Keratinocyte (primary cell): ENCODE measurements around the gene SUOX. TPM values are rescaled to one million over a fixed set of nuclear protein-coding genes. Genes with fewer than 3 reads are reported as not detected.

Source experiments
- DNase-seq: peaks from one replicate; pipeline ENCODE4 v3.0.0-alpha.2; 2011; ENCODE audit warnings: low read depth, missing footprints, low spot score
- FAIRE-seq: peaks from 2 replicates; lab custom pipeline; 2011; peaks lifted over from hg19 to GRCh38; lab: Jason Lieb, UNC
- H2AFZ ChIP-seq: 2 replicates; pipeline ENCODE4 v1.6.0; 2012; ENCODE audit warnings: low read length, control low read depth, inconsistent platforms; ENCODE audit not compliant: control insufficient read depth
- H3K27ac ChIP-seq: 2 replicates; pipeline ENCODE4 v1.5.1; 2011; ENCODE audit warnings: low read length; ENCODE audit not compliant: control insufficient read depth, insufficient read depth
- H3K27me3 ChIP-seq: 3 replicates; pipeline ENCODE4 v1.6.0; 2011; ENCODE audit warnings: low read length; ENCODE audit not compliant: control insufficient read depth, insufficient read depth; ENCODE audit errors: extremely low read depth
- H3K36me3 ChIP-seq, 2 experiments: 2 replicates in 1 of 2; 3 replicates in 1 of 2; pipeline ENCODE4 v1.5.1; 2011; ENCODE audit warnings: low read length in 2 of 2, mild to moderate bottlenecking in 1 of 2; ENCODE audit not compliant: control insufficient read depth in 2 of 2, insufficient read depth in 2 of 2; ENCODE audit errors: extremely low read depth in 1 of 2
- H3K4me1 ChIP-seq: 3 replicates; pipeline ENCODE4 v1.5.1; 2011; ENCODE audit warnings: low read length; ENCODE audit not compliant: control insufficient read depth, insufficient read depth; ENCODE audit errors: extremely low read depth
- H3K4me2 ChIP-seq: 3 replicates; pipeline ENCODE4 v1.6.0; 2011; ENCODE audit warnings: low read depth, low read length; ENCODE audit not compliant: control insufficient read depth, insufficient read depth; ENCODE audit errors: extremely low read depth
- H3K4me3 ChIP-seq, 3 experiments: fragments of 200-600 bp in 1 of 3; sonication (generic) in 1 of 3; 2 replicates in 2 of 3; 3 replicates in 1 of 3; pipeline ENCODE4 v1.5.1; 2011 to 2016; ENCODE audit warnings: low read length in 3 of 3, mild to moderate bottlenecking in 3 of 3, control low read depth in 2 of 3, inconsistent platforms in 1 of 3, low read depth in 1 of 3, mixed read lengths in 1 of 3, mixed run types in 1 of 3, moderate library complexity in 1 of 3; ENCODE audit not compliant: control insufficient read depth in 2 of 3, insufficient read depth in 2 of 3; ENCODE audit errors: extremely low read depth in 1 of 3
- H3K79me2 ChIP-seq: 2 replicates; pipeline ENCODE4 v1.6.0; 2012; ENCODE audit warnings: low read length; ENCODE audit not compliant: control insufficient read depth, insufficient read depth
- H3K9ac ChIP-seq: 3 replicates; pipeline ENCODE4 v1.6.0; 2011; ENCODE audit warnings: low read length; ENCODE audit not compliant: control insufficient read depth, insufficient read depth; ENCODE audit errors: extremely low read depth
- H3K9me1 ChIP-seq: 3 replicates; pipeline ENCODE4 v1.6.0; 2011; ENCODE audit warnings: low read length; ENCODE audit not compliant: control insufficient read depth, insufficient read depth; ENCODE audit errors: extremely low read depth
- H3K9me3 ChIP-seq: 2 replicates; pipeline ENCODE4 v1.5.1; 2012; ENCODE audit warnings: low read depth, low read length; ENCODE audit not compliant: control insufficient read depth
- H4K20me1 ChIP-seq: 3 replicates; pipeline ENCODE4 v1.6.0; 2011; ENCODE audit warnings: low read length; ENCODE audit not compliant: control insufficient read depth, insufficient read depth; ENCODE audit errors: extremely low read depth
- CTCF ChIP-seq, 3 experiments: IDR thresholded peaks in 1 of 3; conservative IDR thresholded peaks in 1 of 3; optimal IDR thresholded peaks in 1 of 3; 2 replicates in 2 of 3; 3 replicates in 1 of 3; pipeline versions ENCODE3 to v1.5.1; 2011; ENCODE audit warnings: low read length in 3 of 3, mild to moderate bottlenecking in 3 of 3, moderate library complexity in 2 of 3, control low read depth in 1 of 3, inconsistent platforms in 1 of 3; ENCODE audit not compliant: insufficient read depth in 2 of 3; ENCODE audit errors: extremely low read depth in 1 of 3
- EZH2 ChIP-seq: IDR thresholded peaks from one replicate; pipeline ENCODE4 v1.6.1; 2012; ENCODE audit warnings: inconsistent platforms, mild to moderate bottlenecking, low read length, moderate library complexity
- dilution Hi-C: fragments of 300-500 bp; cut with MboI; formaldehyde crosslinking; loops from one replicate; pipeline ENCODE4 v1.7.0; 2020; ENCODE audit warnings: low sequenced_read_pairs; ENCODE audit not compliant: extremely low pct_ligation_motif_present
- polyA plus RNA-seq, 5 experiments: library from polyadenylated mRNA; depleted of rRNA in 3 of 5; stranded (reverse) in 3 of 5; stranded (forward) in 1 of 5; unstranded in 1 of 5; fragments of >200 nt; gene quantifications; 1 replicate in 1 of 5; 2 replicates in 3 of 5; 3 replicates in 1 of 5; pipeline versions ENCODE4 v1.2.1 to v1.2.3, GENCODE V29; 2011 to 2012; ENCODE audit warnings: missing spikeins in 2 of 5, low read depth in 1 of 5, low replicate concordance in 1 of 5

The SUOX gene
- polyA plus RNA-seq, 1 donor (not counting 4 experiments of a cell fraction or from before 2014, with no cell fraction given): 9.0 TPM

GRCh38 chr12:56029666-56030293 is 32.7 kb downstream of the SUOX start:
- no peaks in the 10 kb centered on the region for H3K79me2 ChIP-seq

GRCh38 chr12:56031987-56032386 is 34.9 kb downstream of the SUOX start:
- Histone ChIP-seq H3K79me2 (no peaks in the 10 kb centered on the region), H2AFZ (no peak overlapping the region), H3K9ac (no peak overlapping the region), H3K9me1 (no peaks in the 10 kb centered on the region), H3K4me3 (no peak overlapping the region), H3K27ac (no peak overlapping the region), H3K4me1 (peaks cover 14% of the 10 kb centered on the region), H4K20me1 (no peaks in the 10 kb centered on the region), H3K36me3 (peaks cover 0 to 3% of the 10 kb centered on the region in 2 experiments), H3K4me2 (no peak overlapping the region), H3K27me3 (no peaks in the 10 kb centered on the region), H3K9me3 (no peaks in the 10 kb centered on the region)
- DNase-seq: no peak
- FAIRE-seq: no peak
- dilution Hi-C loops: no loop called here
- TF ChIP-seq EZH2 (no peak), CTCF (optimal IDR thresholded peaks at IDR 0.05 in 1 of 3, IDR thresholded peaks at IDR 0.05 in 1 of 3, conservative IDR thresholded peaks at IDR 0.05 in 1 of 3; ENCODE audit: extremely low read depth in 1 of 3, insufficient read depth in 2 of 3, low read length in 3 of 3) (no peak)

More at GRCh38 chr12:56029666-56030293, 32.7 kb downstream of the SUOX start:
- no peak overlapping the region for H3K9ac ChIP-seq
- H3K4me1 ChIP-seq: peaks cover 14% of the 10 kb centered on the region
- peak; percentile 64 to 83 (median 74) for TF ChIP-seq CTCF (optimal IDR thresholded peaks at IDR 0.05 in 1 of 3, IDR thresholded peaks at IDR 0.05 in 1 of 3, conservative IDR thresholded peaks at IDR 0.05 in 1 of 3; ENCODE audit: extremely low read depth in 1 of 3, insufficient read depth in 2 of 3, low read length in 3 of 3)
- TF ChIP-seq EZH2: no peak
- H3K9me1 ChIP-seq: no peaks in the 10 kb centered on the region
- H4K20me1 ChIP-seq: no peaks in the 10 kb centered on the region
- H3K27me3 ChIP-seq: no peaks in the 10 kb centered on the region
- DNase-seq (no peak), FAIRE-seq (peak; percentile 41)
- no peak overlapping the region for H2AFZ ChIP-seq
- peaks cover 0 to 3% of the 10 kb centered on the region in 2 experiments for H3K36me3 ChIP-seq
- no peak overlapping the region for H3K4me3 ChIP-seq
- dilution Hi-C loops: no loop called here
- H3K4me2 ChIP-seq: peak overlapping the region; percentile 51
- H3K27ac ChIP-seq: no peak overlapping the region
- no peaks in the 10 kb centered on the region for H3K9me3 ChIP-seq
